Colon (tissue), 2 donors: ENCODE results near the gene SCPEP1.
"Not testable (repeated sequence)": the region's sequence is repeated elsewhere in the genome, so short reads cannot be mapped to it uniquely, and the experiment has no call there.

Experiments
- FAIRE-seq: peaks from 2 replicates; lab custom pipeline; 2012; peaks lifted over from hg19 to GRCh38; lab: Jason Lieb, UNC
- donor health status: control.
- donor health status: control.

The SCPEP1 gene

DNA sequence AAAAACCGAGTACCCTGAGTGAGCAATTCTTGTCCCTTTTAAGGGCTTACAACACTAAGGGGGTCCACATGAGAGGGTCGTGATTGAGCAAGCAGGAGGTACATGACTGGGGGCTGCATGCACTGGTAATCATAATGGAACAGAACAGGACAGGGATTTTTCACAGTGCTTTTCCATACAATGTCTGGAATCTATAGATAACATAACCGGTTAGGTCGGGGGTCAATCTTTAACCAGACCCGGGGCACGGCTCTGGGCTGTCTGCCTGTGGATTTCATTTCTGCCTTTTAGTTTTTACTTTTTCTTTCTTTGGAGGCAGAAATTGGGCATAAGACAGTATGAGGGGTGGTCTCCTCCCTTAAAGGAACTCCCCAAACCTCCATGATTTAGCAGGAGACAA is 12.2 kb upstream of the SCPEP1 start:
- not testable (repeated sequence) for FAIRE-seq

- FAIRE-seq, result no peak
Measured at GRCh38 chr17:56966338-56966737, 11.6 kb upstream of the SCPEP1 start.

GRCh38 chr17:56970974-56971373 is 7.0 kb upstream of the SCPEP1 start:
- FAIRE-seq, result no peak

DNA sequence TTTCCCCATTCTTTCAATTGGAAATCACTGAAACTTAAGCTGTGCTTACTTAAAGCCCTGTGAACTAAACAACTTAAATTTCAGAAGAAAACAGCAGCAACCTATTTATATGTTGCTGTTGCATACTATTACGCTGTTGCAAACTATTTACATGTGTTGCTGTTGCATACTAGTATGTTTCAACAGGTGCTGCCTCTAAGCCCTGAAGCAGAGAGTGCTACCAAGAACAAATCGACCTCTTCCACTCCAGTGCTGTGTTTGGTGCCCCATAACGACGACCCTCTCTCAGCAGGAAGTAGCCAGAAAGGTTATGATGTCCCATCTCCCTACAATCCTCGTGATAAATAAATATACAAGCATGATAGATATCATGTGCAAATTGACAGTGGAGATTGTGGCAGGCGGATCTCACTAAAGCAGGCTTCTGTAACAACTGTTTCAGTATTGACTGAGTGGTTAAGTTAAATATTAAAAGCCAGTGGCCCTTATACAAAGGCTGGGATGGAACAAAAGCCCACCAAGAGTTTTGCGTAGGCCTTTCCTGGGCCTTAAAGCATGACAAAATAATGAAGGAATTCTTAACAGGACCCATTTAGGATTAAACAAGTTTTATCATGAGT is 5.7 kb upstream of the SCPEP1 start:
- FAIRE-seq, result no peak

- no peak for FAIRE-seq
Measured at GRCh38 chr17:56973520-56973919, 4.4 kb upstream of the SCPEP1 start.

- no peak for FAIRE-seq
Measured at GRCh38 chr17:56974055-56974454, 3.9 kb upstream of the SCPEP1 start.

GRCh38 chr17:56975656-56976055 is 2.3 kb upstream of the SCPEP1 start:
- FAIRE-seq, result no peak

- no peak for FAIRE-seq
Measured at GRCh38 chr17:56976941-56977608, 856 bp upstream of the SCPEP1 start.

DNA sequence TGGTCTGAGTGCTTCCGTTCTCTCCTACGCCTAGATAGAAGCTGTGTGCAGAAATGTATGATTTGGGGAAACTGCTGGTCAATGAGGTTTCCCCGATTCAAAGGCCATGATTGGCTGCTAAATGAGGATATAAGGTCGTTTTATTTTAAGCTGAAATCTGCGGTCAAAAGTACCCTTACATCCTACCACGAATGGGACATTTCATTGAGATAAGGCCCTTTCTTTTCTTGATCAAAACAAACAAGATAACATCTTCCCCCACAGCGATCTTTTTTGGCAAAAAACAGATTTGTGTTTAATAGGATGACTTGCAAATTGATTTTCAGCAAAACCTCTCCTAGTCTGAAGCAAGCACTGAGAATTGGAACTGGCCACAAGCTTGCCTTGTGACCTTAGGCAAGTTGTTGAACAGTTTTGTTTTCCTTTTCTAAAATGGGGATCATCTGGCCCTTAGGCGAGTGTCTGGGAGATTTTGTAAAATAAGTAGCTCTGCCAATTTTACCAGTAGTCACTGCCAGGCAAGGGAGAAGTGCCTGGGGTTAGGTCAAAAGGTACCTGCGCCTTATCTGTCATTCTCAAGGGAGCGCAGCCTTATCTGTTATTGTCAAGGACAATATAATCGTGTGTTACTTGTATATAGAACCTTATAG is 635 bp downstream of the SCPEP1 start:
- FAIRE-seq, result no peak

DNA sequence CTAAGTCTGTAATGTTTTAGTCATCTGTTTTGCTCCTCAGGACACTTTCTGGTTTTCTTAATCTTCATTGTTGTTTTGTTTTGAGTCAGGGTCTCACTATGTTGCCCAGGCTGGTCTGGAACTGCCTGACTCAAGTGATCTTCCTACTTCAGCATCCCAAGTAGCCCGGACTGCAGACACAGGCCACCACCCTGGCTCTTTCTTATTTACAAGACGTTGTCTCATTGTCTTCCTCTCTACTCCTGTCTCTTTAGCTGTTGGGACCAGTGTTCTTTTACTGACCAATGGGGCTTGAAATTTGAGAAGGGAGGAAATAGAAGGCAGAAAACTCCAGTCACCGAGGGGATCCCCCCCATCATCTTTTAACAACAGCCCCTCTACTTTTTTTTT is 1.2 kb downstream of the SCPEP1 start:
- FAIRE-seq, result no peak

DNA sequence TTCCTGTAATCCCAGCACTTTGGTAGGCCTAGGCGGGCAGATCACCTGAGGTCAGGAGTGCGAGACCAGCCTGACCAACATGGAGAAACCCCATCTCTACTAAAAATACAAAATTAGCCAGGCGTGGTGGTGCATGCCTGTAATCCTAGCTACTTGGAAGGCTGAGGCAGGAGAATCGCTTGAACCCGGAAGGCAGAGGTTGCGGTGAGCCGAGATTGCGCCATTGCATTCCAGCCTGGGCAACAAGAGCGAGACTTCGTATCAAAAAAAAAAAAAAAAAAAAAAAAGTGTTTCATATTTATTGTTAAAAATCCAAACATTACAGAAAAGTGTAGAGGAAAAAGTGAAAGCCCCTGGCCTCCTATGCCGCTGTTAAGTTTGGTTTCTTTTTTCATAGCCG is 2.6 kb downstream of the SCPEP1 start:
- FAIRE-seq, result not testable (repeated sequence)

DNA sequence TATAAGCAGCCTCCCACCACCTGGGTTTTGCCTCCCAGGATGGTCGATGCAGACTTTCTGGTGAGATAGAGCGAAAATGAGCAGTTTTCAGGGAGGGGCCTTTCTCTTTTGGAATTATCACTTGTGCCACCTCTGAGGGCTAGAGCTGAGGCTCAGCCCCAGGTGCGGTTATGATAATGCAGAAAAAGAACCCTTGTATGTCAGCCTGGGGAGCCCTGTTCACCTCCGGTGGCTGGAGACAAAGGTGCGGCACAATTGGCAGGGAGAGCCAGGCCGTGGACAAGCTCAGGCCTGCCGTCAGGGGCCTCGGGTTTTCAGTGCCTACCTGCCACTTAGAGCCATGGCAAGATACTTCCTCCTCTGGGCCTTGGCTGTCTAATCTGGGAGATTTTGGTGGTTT is 4.4 kb downstream of the SCPEP1 start:
- no peak for FAIRE-seq

- no peak for FAIRE-seq
Measured at GRCh38 chr17:56983366-56983765, 5.4 kb downstream of the SCPEP1 start.

DNA sequence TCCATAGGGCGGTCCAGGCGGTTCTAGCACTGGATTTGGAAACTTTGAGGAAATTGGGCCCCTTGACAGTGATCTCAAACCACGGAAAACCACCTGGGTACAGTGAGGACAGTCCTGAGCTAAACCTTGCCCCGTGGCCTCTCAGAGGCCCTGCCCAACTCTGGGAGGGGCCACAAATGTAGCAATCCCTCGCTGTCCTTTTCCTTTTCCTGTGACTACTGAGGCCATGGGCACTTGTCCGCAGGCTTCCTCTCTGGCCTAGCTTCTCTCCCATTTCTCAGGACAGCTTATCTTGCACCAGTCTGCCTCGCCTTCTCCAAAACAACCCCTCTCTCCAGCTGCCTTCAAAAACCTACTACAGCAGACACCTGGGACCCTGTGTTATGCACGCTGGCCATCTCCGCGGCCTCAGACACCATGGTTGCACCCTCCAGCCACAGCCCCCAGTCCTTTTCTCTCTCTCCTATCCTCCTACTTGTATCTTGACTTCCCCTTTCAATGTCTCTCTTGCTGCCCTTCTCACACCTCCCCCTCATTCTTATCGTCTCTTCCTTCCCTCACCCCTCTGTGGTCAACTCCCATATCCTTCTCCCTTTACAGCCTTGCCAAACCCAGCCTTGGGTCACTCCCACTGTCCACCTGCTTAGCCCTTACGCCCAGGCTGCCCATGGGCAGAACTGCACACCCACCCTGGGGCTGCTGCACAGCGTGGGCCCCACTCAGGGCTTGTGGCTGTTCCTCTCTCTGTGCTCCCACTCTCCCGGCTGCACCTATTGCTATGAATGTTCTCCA is 7.6 kb downstream of the SCPEP1 start:
- FAIRE-seq, result no peak

DNA sequence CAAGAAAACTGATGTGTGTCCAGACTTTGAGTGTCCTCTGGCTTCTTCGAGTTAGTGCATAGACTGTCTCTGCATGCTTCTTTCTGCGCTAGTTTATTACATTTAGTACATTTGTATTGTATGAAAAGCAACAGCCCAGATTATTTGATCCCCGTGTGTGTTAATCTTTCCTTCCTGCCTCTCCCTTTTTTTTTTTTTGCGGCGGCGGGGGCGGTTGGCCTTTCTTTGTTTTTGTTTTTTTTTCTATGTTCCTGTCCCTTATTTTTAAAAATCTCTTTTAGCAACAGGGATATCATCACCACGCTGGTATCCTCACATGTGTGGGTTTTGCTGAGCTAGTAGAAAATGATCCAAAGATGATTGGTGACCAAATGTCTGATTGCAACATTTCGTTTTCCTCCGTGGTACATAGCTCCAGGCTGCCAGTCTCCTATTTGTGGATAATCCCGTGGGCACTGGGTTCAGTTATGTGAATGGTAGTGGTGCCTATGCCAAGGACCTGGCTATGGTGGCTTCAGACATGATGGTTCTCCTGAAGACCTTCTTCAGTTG is 9.4 kb downstream of the SCPEP1 start:
- FAIRE-seq, result no peak

DNA sequence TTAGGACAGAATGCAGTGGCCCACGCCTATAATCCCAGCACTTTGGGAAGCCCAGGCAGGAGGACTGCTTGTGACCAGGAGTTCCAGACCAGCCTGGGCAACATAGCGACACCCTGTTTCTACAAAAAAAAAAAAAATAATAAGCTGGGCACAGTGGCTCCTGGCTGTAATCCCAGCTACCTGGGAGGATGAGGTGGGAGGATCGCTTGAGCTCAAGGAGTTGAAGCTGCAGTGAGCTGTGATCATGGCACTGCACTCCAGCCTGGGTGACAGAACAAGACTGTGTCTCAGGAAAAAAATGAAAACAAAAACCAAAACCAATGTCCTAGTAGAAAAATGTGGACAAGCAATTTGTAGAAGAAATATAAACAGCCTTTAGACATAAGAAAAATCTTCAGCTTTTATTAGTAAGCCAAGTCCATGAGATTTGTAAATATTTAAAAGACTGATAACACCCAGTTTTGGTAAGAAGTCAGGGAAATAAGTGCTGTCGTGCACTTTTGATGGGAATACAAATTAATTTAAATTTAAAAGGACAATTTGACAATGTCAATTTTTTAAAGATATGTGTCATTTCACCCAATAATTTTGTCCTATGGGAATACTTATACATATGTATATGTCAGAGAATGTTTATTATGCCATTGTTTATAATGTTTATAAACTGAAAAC is 11.1 kb downstream of the SCPEP1 start:
- FAIRE-seq, result no peak

- no peak for FAIRE-seq
Measured at GRCh38 chr17:56992364-56992763, 14.4 kb downstream of the SCPEP1 start.

DNA sequence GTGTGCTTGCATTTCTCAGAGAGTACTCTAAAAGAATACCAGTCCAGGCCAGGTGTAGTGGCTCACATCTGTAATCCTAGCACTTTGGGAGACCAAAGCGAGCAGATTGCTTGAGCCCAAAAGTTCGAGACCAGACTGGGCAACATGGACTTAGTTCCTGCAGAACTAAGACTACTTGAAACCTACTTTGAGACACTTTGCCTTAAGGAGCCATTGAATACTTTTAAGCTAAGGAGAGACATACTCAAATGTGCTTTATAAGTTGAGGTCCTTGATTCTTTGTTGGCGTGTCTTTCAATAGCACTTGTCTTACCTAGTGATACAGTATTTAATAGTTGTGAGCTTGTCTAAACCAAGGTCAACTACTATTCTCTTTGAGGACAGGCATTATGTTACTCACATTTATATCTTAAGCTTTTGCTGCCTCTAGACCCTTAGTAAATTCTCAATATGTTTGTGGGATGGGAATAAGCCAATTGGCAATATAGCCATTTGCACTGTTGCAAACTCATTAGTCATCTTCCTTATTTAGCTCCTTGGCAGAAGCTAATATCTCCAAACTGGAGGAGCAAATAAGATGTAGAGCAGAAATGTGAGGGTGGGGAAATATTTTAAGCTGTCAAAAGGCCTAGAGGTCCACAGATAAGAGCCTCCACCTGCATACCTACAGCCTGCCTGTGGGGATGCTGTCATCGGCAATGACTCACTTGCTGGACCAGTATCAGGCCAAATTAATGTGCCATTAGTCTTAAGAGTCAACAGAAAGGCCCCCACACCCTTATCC is 16.3 kb downstream of the SCPEP1 start:
- no peak for FAIRE-seq

DNA sequence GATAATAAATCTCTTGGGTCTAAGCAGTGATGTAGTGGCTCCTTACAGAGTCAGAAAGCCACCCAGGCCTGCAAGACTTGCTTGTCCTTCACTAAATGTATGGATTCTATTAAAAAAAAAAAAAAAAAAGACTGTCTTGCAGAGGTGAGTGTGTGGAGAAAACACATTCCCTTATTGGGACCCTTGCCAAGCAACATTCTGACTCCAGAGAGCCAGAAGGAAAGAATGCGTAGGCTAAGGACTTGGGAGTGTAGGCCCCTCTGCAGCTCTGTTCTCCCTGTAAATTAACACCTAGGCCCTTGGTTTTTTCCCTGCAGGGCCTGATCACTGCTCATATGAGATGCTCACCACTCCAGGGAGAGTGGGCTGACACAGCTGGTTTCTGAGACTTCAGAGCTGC is 17.8 kb downstream of the SCPEP1 start:
- FAIRE-seq, result no peak

DNA sequence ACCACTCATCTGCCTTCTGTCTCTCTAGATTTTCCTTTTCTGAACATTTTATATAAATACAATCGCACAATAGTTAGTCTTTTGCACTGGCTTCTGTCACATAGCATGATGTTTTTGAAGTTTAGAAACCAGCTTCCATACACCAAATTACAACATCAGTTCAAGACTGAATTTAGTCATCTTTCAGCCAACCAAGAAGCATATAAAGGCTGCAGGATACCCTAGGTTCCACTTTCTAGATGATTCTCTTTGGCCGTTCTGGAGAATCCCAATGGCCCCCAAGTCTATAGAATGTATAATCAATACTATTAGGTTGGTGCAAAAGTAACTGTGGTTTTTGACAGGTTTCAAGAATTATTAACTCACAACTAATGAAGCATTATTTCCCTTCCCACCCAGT is 19.4 kb downstream of the SCPEP1 start:
- no peak for FAIRE-seq

- no peak for FAIRE-seq
Measured at GRCh38 chr17:57001541-57001940, 23.6 kb downstream of the SCPEP1 start.
